Ascending aorta (tissue), 2 donors: Measurements from ENCODE around the gene SH2D3C. TPM values are rescaled to one million over a fixed set of nuclear protein-coding genes. Genes with fewer than 3 reads are reported as not detected.

Source experiments
- DNase-seq, 2 donors: peaks; one replicate each; pipeline ENCODE4 v3.0.0-alpha.2; 2019; ENCODE audit warnings: low spot score in 2 of 2
- H3K27ac ChIP-seq, 2 donors: fragments of 200-600 bp; sonication (generic); one replicate each; pipeline ENCODE4 v1.5.1; 2016 to 2017; ENCODE audit warnings: mild to moderate bottlenecking in 1 of 2
- H3K27me3 ChIP-seq: fragments of 200-600 bp; sonication (generic); one replicate; pipeline ENCODE4 v1.5.1; 2017
- H3K36me3 ChIP-seq, 2 donors: fragments of 200-600 bp; sonication (generic); one replicate each; pipeline ENCODE4 v1.5.1; 2016
- H3K4me1 ChIP-seq, 2 donors: fragments of 200-600 bp; sonication (generic); one replicate each; pipeline ENCODE4 v1.5.1; 2016 to 2017; ENCODE audit warnings: mild to moderate bottlenecking in 1 of 2
- H3K4me3 ChIP-seq, 2 donors: fragments of 200-600 bp; sonication (generic); one replicate each; pipeline ENCODE4 v1.5.1; 2016 to 2017; ENCODE audit warnings: mild to moderate bottlenecking in 1 of 2
- H3K9me3 ChIP-seq, 2 donors: fragments of 200-600 bp; sonication (generic); one replicate each; pipeline ENCODE4 v1.5.1; 2016
- intact Hi-C: fragments of 100-400 bp; cut with DNase I; formaldehyde crosslinking; loops from one replicate; pipeline ENCODE4 v1.15.1; 2023
- total RNA-seq: library from RNA; depleted of rRNA; stranded (reverse); fragments of >200 nt; gene quantifications from one replicate; pipeline ENCODE4 v1.1.0, GENCODE V29; 2016
- TF ChIP-seq, protein P1 (sequence below), 3 experiments: fragments of 200-600 bp in 2 of 3; fragments of 450-650 bp in 1 of 3; sonication (generic) in 2 of 3; IDR thresholded peaks; one replicate each; pipeline ENCODE4 v1.5.1; 2016 to 2019; ENCODE audit warnings: antibody characterized with exemption in 3 of 3, mild to moderate bottlenecking in 1 of 3, moderate library complexity in 1 of 3

Gene SH2D3C
- total RNA-seq, 1 donor from 2014 or later, result 49.5 TPM

DNA sequence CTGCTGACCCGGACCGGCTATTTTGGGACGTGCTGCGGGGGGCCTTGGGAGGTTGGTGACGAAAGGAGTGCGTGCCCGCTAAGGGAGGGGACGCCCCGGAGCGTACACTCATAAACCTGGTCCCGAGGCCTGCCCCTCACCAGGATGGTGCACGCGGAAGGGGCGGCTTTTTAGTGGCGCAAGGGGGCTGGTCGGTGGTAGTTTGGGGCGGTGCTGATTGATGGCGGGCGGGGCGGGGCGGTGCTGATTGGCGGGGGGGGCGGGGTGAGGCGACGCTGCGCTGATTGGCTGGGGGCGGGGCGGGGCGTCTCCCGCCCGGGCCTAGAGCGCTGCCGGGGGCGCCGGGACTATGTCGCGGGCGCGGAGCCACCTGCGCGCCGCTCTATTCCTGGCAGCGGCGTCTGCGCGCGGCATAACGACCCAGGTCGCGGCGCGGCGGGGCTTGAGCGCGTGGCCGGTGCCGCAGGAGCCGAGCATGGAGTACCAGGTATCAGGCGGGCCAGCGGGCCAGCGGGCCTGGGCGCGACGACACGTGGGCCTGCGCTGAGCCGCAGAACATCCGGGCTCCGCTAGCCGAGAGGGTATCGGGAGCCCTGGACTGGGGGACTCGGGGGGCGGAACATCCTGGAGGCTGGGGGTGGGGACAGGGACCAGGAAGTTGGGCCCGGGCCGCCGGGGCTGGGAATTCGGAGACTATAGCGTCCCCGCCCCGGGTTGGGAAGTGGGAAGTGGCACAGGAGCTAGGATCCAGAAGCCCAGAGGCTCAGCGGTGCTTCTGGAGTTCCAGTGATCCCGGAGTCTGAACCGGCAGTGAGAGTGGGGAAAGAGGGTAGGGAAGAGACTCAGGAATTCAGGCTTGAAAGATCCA lies 24.3 kb upstream of the SH2D3C start, which contains the start of gene FPGS:
FPGS (plus strand) TSS at position 307 of the 868 bp plus-strand sequence; CDS start at position 350, 43 bp downstream.
- peaks cover 14 to 30% of the 10 kb centered on the region in 2 donors for H3K36me3 ChIP-seq
- peak within 1 kb of the TSS; percentile 92 to 99 for H3K27ac ChIP-seq
- H3K4me3 ChIP-seq, result peak within 1 kb of the TSS; percentile 73 to 83
- TF ChIP-seq, protein P1, sequence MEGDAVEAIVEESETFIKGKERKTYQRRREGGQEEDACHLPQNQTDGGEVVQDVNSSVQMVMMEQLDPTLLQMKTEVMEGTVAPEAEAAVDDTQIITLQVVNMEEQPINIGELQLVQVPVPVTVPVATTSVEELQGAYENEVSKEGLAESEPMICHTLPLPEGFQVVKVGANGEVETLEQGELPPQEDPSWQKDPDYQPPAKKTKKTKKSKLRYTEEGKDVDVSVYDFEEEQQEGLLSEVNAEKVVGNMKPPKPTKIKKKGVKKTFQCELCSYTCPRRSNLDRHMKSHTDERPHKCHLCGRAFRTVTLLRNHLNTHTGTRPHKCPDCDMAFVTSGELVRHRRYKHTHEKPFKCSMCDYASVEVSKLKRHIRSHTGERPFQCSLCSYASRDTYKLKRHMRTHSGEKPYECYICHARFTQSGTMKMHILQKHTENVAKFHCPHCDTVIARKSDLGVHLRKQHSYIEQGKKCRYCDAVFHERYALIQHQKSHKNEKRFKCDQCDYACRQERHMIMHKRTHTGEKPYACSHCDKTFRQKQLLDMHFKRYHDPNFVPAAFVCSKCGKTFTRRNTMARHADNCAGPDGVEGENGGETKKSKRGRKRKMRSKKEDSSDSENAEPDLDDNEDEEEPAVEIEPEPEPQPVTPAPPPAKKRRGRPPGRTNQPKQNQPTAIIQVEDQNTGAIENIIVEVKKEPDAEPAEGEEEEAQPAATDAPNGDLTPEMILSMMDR (IDR thresholded peaks at IDR 0.05), result no peak
- intact Hi-C loops, result loop anchor here (1.0 to 5.0 kb wide), 4 partner anchors 17 to 114 kb away; partner anchors contain the start of genes CDK9 and ST6GALNAC4
- H3K27me3 ChIP-seq, result no peaks in the 10 kb centered on the region
- H3K4me1 ChIP-seq, result peaks cover 21 to 31% of the 10 kb centered on the region in 2 donors
- H3K9me3 ChIP-seq, result no peaks in the 10 kb centered on the region
- DNase-seq, result peak; percentile 70 to 95

DNA sequence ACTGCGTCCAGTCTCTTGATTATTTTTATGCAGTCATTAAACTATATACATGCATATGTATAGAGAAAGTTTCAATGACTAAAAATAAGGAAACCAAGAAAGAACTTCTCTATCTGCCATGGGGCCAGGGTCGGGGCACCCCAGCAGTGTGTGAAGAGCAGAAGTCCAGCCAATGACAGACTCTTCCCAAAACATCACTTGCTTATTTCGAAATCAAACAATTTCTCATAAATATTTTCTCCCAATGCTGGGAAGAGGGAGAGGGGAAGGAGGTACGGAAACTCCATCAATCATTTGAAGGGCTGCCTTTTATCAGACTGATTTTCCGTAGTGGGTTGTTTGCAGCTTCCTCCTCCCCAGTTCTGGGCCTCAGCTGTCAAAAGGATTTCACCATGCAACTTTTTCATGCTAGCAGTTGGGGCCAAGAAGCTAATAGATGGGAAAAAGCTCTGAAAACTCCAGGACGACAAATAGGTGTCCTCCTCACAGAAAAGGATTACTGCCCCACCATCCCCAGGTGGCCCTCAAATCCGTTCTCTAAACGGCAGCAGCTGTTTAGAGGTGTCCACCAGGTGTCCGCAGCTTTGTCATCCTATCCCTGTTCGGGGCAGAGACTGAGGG lies 23.6 kb upstream of the SH2D3C start:
- intact Hi-C loops, result loop anchor here (1.0 to 5.0 kb wide), 4 partner anchors 16 to 115 kb away; partner anchors contain the start of genes CDK9 and ST6GALNAC4
- H3K4me1 ChIP-seq, result peaks cover 21 to 31% of the 10 kb centered on the region in 2 donors
- DNase-seq, result no peak

DNA sequence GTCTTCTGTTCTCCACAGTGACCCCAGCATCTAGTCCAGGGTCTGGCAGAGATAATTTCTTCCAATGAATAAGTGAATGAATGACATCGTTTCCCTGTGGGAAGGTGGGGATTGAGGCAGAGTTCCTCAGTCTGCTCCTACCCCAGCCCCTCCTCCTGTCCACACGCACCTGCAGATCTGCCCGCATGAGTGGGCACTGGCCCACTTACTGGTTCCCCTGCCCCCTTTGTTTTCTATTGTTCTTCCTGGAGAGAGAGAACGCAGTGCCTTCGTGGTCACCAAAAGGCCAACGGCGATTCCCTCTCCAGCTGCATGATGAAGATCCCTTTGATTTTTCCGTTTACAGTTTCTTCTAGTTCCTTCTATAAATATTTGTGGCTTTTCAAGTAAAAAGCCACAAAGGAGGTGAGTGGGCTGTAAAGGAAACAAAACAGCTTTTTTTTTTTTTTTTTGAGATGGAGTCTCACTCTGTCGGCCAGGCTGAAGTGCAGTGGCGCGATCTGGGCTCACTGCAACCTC lies 18.4 kb upstream of the SH2D3C start:
- intact Hi-C loops, result no loop called here
- H3K4me1 ChIP-seq, result peaks cover 0 to 18% of the 10 kb centered on the region in 2 donors
- H3K9me3 ChIP-seq, result no peaks in the 10 kb centered on the region
- H3K27ac ChIP-seq, result peak overlapping the region; percentile 31 to 45
- TF ChIP-seq, protein P1 (IDR thresholded peaks at IDR 0.05), result no peak
- DNase-seq, result no peak
- H3K36me3 ChIP-seq, result peaks cover 11 to 13% of the 10 kb centered on the region in 2 donors
- H3K27me3 ChIP-seq, result no peaks in the 10 kb centered on the region
- no peak overlapping the region for H3K4me3 ChIP-seq

More for the DNA sequence above, 23.6 kb upstream of the SH2D3C start:
- Histone ChIP-seq H3K27me3 (no peaks in the 10 kb centered on the region), H3K27ac (peak overlapping the region; percentile 92 to 99), H3K9me3 (no peaks in the 10 kb centered on the region), H3K36me3 (peaks cover 7 to 23% of the 10 kb centered on the region in 2 donors), H3K4me3 (peak overlapping the region; percentile 73 to 83)
- TF ChIP-seq, protein P1 (IDR thresholded peaks at IDR 0.05), result peak in 1 of 3 experiments; percentile 30

DNA sequence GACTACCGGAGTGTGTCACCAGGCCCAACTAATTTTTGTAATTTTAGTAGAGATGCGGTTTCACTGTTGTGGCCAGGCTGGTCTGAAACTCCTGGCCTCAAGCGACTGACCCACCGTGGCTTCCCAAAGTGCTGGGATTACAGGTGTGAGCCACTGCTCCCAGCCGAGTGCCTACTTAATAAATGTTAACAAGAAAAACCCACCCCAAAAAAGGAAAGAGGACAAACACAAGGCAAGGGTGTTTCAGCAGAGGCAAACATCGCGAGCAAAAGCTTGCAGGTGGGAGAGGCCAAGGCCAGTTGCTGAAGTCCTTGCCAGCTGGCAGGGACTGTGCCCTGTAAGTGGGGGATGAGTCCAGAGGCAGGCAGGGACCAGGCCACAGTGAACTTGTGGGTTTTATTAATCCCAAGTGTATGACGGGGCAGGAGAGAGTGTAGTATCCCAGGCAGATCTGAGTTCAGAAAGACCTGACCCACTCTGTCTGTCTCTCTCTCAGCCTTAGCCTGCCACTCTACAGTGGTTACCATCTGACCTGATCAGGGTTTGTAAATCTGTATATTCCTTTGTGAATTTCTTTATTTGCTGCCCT lies 17.9 kb upstream of the SH2D3C start:
- TF ChIP-seq, protein P1 (IDR thresholded peaks at IDR 0.05), result no peak
- intact Hi-C loops, result no loop called here
- no peak for DNase-seq
- no peaks in the 10 kb centered on the region for H3K27me3 ChIP-seq
- H3K9me3 ChIP-seq, result no peaks in the 10 kb centered on the region
- peak overlapping the region; percentile 31 to 45 for H3K27ac ChIP-seq
- no peak overlapping the region for H3K4me3 ChIP-seq
- peaks cover 17 to 18% of the 10 kb centered on the region in 2 donors for H3K36me3 ChIP-seq
- peaks cover 0 to 15% of the 10 kb centered on the region in 2 donors for H3K4me1 ChIP-seq
